Activated CD4-positive, CD25-positive, alpha-beta regulatory T cell (primary cell): ENCODE results near the gene LPCAT3.
A peak's percentile ranks its signal among the peaks of the same experiment; 100 is the strongest.

Source experiments
- DNase-seq, 4 experiments: peaks; one replicate each; lab custom pipeline; 2025; lab: John Stamatoyannopoulos, UW

Gene LPCAT3

DNA sequence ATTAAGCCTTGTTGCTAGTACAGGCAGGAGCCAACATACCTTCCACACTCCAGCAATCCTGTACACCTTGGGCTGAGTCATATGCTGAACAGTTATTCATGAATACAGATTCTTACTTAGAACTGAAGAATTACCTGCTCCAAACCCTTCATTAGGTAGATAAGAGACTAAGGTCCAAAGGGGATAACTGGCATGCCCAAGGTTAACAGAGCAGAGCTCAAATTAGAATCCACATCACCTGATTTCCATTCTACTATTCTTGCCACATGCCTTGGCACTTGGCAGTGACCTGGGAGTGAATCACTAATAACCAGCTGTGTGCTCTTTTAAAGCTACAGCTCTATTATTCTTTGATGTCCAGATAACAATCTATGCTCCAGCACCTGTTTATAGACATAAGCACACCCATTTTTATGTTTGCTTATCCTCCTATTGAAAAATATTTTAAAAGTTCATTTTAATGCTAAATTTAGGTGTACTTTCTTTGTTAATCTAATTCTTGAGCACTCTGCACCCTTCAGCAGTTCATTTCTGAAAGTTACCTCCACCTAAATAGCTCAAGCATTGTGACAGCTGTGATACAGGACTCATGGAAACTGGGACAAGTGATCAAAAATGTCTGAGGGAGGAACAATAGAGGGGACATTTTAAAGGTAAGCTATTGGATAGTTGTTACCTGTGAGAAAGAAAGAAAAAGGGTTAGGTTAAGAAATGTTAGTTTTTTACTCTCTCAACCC, 19.4 kb downstream of the LPCAT3 start:
- DNase-seq, result no peak

DNA sequence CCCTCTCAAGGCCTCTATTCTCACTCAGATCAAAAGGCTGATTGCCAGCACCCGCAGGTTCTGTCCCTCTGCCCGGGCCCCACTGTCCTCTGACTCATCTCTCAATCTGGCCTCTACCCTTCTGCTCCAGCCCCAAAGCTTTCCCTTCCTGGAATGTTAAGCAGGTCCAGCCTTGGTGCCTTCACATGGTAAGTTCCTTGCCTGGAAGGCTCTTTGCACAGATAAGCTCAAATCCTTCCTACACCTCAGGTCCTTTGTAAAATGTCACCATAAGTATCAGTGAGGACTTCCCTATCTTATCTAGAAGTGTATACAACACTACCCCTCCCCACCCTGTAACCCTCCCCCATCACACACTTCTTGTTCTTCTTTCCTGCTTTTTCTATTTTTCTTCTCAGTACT, 22.2 kb downstream of the LPCAT3 start:
- DNase-seq, result no peak

GRCh38 chr12:6987956-6988553, 30.2 kb downstream of the LPCAT3 start:
- no peak for DNase-seq

DNA sequence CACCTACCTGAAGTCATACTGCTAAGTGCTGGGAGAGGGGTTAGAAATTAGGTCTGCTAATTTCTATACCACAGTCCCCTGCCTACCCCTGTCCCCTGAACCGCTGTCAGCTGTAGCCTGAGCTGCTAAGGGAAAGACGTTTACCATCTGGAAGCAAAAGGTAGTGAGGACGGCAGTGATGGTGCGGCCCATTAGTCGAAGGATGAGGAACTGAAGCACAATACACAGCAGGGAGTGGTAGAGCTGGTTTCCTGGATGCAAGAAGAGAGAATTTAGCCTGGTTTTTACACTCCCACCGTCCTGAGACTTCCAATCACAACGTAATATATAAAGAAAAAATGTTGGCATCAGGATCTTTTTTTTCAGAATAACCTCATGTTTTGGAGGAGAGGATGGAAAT, 35.7 kb downstream of the LPCAT3 start:
- DNase-seq, result no peak

GRCh38 chr12:6981152-6982052, 36.9 kb downstream of the LPCAT3 start:
- no peak for DNase-seq

DNA sequence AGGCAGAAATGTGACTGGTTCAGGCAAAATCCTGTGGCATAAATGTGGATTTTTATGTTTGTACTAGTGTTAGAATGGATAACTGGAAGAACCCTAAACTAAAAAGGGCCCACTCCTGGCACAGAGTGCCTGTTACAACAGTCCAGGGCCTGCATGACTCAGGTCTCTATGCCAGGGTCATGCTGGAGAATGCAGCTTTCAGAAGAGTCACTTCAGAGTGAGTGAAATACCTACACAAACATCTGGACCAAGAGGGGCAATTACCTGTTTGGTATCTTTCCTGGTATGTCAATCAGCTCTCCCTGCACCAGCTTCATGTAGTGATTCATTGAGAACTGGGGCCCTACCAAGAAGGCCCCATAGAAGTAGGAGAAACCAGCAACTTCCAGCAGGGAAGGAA, 37.5 kb downstream of the LPCAT3 start:
- no peak for DNase-seq

- no peak for DNase-seq
Observed at GRCh38 chr12:6980075-6980474, 38.2 kb downstream of the LPCAT3 start.

DNA sequence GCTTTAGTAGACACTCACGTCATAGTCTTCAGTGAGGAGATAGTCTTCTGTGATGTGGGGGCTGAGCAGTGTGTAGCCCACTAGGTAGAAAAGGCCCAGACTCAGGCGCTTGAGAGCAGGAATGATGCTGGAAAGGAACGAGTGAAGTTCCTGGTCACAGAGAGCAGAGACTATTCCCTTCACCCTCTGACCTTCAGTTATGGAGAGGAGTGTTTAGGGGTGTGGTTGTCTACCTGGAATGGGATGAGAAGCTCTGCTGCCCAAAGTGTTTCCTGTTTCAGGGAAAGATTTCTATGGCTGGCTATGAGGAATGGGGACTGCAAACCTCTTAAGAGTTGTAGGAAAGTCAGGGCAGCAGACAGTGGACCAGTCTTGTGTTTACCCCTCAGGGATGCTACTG, 38.8 kb downstream of the LPCAT3 start:
- DNase-seq, result no peak

GRCh38 chr12:6979021-6979420, 39.3 kb downstream of the LPCAT3 start:
- no peak for DNase-seq

DNA sequence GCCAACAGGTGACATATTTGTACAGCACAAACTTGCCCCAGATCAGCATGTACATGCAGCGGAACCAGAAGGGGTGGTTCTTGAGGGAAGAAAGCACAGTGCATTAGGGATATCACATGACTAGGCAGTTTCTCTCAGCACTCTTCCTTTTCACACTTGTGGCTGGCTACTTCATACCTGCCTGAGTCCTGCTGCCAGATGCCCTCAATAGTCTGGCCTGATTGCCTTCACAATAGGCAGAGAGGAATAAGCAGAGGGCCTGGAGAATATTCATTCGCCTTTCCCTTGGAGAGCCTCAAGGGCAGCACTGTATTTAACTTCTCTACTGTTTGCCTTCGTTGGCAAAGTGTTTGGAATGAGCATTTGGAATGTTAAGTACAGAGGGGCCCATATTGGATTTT, 39.7 kb downstream of the LPCAT3 start:
- DNase-seq, result no peak

DNA sequence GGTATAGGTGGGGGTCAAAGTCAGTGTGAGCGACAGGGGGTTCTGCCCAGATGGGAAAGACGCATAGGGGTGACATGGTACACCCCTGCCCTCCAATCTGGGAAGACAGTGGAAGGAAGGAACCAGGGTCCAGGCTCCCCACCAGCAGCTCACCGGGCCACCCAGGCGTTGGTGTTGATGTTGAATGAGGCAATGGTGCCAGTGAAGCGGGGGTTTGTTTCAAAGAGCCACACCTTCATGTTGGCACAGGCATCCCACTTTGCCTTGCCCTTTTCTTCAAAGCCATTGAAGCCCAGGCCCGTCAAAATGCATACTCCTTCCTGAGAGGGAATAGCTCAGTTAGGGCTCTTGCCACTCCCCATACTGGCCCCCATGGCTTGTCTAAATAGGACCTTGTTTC, 40.1 kb downstream of the LPCAT3 start:
- DNase-seq, result no peak

DNA sequence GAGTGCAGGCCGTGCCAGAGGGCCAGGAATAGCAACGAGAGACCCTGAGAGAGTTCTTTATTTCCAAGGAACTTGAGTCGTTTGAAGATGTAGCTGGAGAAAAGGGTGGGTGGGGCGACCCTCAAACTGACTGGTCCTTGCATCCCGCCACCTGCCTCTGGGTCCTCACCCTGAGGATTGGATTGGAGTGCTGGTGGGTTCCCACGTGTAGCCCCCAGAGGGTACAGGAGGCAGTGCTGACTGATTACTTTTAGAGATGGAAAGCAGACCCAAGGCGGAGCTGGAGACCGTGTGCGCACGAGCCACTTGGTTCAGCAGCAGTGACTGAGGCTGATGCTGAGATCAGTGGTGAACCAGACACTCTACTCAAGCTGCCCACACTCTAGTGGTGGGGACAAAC, 40.6 kb downstream of the LPCAT3 start:
- DNase-seq, result no peak

DNA sequence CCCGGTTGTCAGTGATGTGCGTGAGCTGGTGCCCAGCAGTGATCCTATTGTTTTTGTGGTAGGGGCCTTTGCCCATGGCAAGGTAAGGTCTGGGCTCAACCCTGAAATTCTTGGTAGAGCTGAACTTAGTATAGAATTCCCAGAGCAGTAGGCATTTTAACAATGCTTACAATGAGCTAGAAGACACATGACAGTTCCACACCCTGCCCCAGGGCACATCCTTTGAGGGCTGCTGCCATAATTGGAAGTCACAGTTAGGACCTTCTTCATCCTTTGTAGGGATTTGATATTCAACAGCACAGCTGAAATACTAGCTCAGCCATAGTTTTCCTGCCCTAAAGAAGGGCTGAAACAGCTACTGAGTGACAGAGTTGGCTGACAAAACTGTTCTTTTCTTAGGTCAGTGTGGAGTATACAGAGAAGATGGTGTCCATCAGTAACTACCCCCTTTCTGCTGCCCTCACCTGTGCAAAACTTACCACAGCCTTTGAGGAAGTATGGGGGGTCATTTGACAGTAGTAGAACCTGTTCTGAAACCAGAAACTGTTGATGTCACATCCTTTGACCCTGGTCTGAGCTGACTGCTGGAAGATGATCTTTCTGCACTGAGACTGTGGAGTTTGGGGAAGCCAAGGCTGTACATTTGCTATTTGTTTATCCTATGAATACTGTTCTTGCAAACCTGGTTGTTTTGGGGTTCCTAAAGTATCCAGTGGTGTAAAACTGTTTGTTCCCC, 42.8 kb downstream of the LPCAT3 start:
- no peak for DNase-seq

GRCh38 chr12:6974180-6974579, 44.1 kb downstream of the LPCAT3 start:
- no peak for DNase-seq

GRCh38 chr12:6970096-6970527, 48.2 kb downstream of the LPCAT3 start:
- DNase-seq, result no peak

DNA sequence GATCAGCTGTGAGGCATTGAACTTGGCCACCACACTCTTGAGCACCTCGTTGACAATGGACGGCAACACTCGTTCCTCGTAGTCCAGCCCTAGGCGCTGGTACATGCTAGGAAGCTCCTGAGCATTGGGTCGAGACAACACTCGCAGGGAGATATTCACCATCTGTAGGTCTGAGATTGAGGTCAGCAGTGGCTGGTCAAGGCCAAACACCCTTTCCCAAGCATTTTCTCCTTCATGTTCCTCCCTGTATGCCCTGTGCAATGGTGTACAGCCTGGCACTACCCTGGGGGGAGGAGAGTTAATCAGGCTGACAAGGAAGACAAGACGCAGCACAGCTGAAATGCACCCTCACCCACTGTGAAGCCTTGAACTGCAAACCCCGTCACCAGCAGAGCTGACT, 49.9 kb downstream of the LPCAT3 start:
- no peak for DNase-seq

DNA sequence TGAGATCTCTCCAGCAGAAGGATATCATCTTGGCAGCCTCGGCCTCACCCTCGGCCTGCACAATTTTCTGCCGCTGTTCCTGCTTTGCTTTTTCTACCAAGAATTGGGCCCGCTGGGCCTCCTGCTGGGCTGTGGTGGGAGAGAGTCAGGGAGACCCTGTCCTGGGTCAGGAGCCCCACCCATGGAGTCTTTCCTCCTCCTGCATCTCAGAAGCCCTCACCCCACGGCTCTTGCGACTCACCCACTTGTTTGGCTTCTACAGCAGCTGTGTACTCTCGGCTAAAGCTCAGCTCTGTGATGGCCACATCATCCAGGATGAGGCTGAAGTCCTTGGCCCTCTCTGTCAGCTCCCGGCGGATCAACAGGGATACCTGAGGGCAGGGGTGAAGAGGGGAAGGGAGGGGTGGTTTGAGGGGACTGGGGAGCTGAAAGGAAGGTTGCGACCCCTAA, 50.6 kb downstream of the LPCAT3 start:
- no peak for DNase-seq

- no peak for DNase-seq
Observed at GRCh38 chr12:6966351-6966750, 51.9 kb downstream of the LPCAT3 start.

GRCh38 chr12:6965714-6966113, 52.6 kb downstream of the LPCAT3 start:
- DNase-seq, result no peak

- peak; percentile 61 to 82 (median 76) for DNase-seq
Observed at GRCh38 chr12:6965026-6965661, 53.1 kb downstream of the LPCAT3 start.

GRCh38 chr12:6964605-6965025, 53.7 kb downstream of the LPCAT3 start:
- DNase-seq, result no peak
